GM19351 (cell line): ENCODE measurements around the gene ABL2.
"Not testable (repeated sequence)": the region's sequence is repeated elsewhere in the genome, so short reads cannot be mapped to it uniquely, and the experiment has no call there.

Source experiments
- ATAC-seq: cut with Tn5 transposase; IDR thresholded peaks from one replicate; pipeline ENCODE4 v1.9.1; 2021; ENCODE audit warnings: mild to moderate bottlenecking, moderate library complexity; ENCODE audit not compliant: unreplicated experiment

ABL2 gene

GRCh38 chr1:179137617-179138255 lies 91.7 kb downstream of the ABL2 start:
- ATAC-seq, result no peak

- ATAC-seq, result not testable (repeated sequence)
Observed at GRCh38 chr1:179135707-179136106, 93.8 kb downstream of the ABL2 start.

GRCh38 chr1:179135168-179135567 lies 94.3 kb downstream of the ABL2 start:
- not testable (repeated sequence) for ATAC-seq

GRCh38 chr1:179129702-179130473 lies 99.6 kb downstream of the ABL2 start:
- peak; percentile 99 for ATAC-seq

- ATAC-seq, result no peak
Observed at GRCh38 chr1:179128520-179128919, 101.0 kb downstream of the ABL2 start.

GRCh38 chr1:179127163-179127895 lies 102.1 kb downstream of the ABL2 start:
- ATAC-seq, result no peak

- no peak for ATAC-seq
Observed at GRCh38 chr1:179126338-179127060, 103.0 kb downstream of the ABL2 start.

GRCh38 chr1:179124873-179125272 lies 104.6 kb downstream of the ABL2 start:
- ATAC-seq, result no peak

GRCh38 chr1:179121159-179121938 lies 108.1 kb downstream of the ABL2 start:
- ATAC-seq, result no peak

GRCh38 chr1:179120736-179121135 lies 108.7 kb downstream of the ABL2 start:
- no peak for ATAC-seq

GRCh38 chr1:179119513-179119912 lies 110.0 kb downstream of the ABL2 start:
- no peak for ATAC-seq

- no peak for ATAC-seq
Observed at GRCh38 chr1:179115181-179115580, 114.3 kb downstream of the ABL2 start.

- no peak for ATAC-seq
Observed at GRCh38 chr1:179108644-179109043, 120.8 kb downstream of the ABL2 start.

- ATAC-seq, result no peak
Observed at GRCh38 chr1:179107706-179108629, 121.5 kb downstream of the ABL2 start.

- no peak for ATAC-seq
Observed at GRCh38 chr1:179105393-179105792, 124.1 kb downstream of the ABL2 start.

- ATAC-seq, result no peak
Observed at GRCh38 chr1:179104611-179105250, 124.7 kb downstream of the ABL2 start.

- ATAC-seq, result no peak
Observed at GRCh38 chr1:179103999-179104398, 125.5 kb downstream of the ABL2 start.

GRCh38 chr1:179101566-179101965 lies 127.9 kb downstream of the ABL2 start:
- no peak for ATAC-seq

GRCh38 chr1:179099891-179100290 lies 129.6 kb downstream of the ABL2 start:
- ATAC-seq, result no peak
